Measurements from ENCODE around the gene PKP2. TPM values are rescaled to one million over a fixed set of nuclear protein-coding genes. Genes with fewer than 3 reads are reported as not detected.

Gene PKP2
- total and polyA plus RNA-seq, 4 donors: 8.6 to 35.7 (median 12.8) TPM

- no peak overlapping the region for H3K27ac ChIP-seq (ENCODE audit: low read depth in 1 of 2, low read length in 2 of 2)
- H3K4me3 ChIP-seq (ENCODE audit: low read depth in 1 of 3, low read length in 3 of 3): no peak overlapping the region
- H3K9ac ChIP-seq (ENCODE audit: low read depth in 1 of 2, low read length in 2 of 2): no peak overlapping the region
- H3K4me1 ChIP-seq (ENCODE audit: control insufficient read depth in 4 of 4, insufficient read depth in 4 of 4, low read length in 3 of 4): no peaks in the 10 kb centered on the region
- WGBS: 33% methylated on average over 1 of the region's 1 CpG
- no peaks in the 10 kb centered on the region for H3K27me3 ChIP-seq (ENCODE audit: control insufficient read depth in 4 of 4, insufficient read depth in 4 of 4, low read length in 3 of 4)
- DNase-seq (ENCODE audit: low spot score): no peak
- TF ChIP-seq YY1 (IDR thresholded peaks at IDR 0.05) (no peak), FOXA1 (IDR thresholded peaks at IDR 0.05) (no peak), RXRA (IDR thresholded peaks at IDR 0.05) (no peak), SP1 (IDR thresholded peaks at IDR 0.05) (no peak), FOXA2 (IDR thresholded peaks at IDR 0.05) (no peak), RAD21 (IDR thresholded peaks at IDR 0.05) (no peak), HNF4G (IDR thresholded peaks at IDR 0.05) (no peak)
- H3K9me3 ChIP-seq (ENCODE audit: control insufficient read depth in 4 of 4, low read length in 3 of 4): no peaks in the 10 kb centered on the region
- no peaks in the 10 kb centered on the region for H3K36me3 ChIP-seq (ENCODE audit: control insufficient read depth in 4 of 4, insufficient read depth in 3 of 4, low read depth in 1 of 4, low read length in 3 of 4)
Measured at GRCh38 chr12:32761716-32762115, 134.9 kb downstream of the PKP2 start.

- Histone ChIP-seq H3K27me3 (ENCODE audit: control insufficient read depth in 4 of 4, insufficient read depth in 4 of 4, low read length in 3 of 4) (no peaks in the 10 kb centered on the region), H3K9me3 (ENCODE audit: control insufficient read depth in 4 of 4, low read length in 3 of 4) (no peaks in the 10 kb centered on the region), H3K4me1 (ENCODE audit: control insufficient read depth in 4 of 4, insufficient read depth in 4 of 4, low read length in 3 of 4) (peaks cover 0 to 18% (median 14%) of the 10 kb centered on the region in 4 donors), H3K36me3 (ENCODE audit: control insufficient read depth in 4 of 4, insufficient read depth in 3 of 4, low read depth in 1 of 4, low read length in 3 of 4) (peaks cover 0 to 8% (median 2%) of the 10 kb centered on the region in 4 donors), H3K9ac (ENCODE audit: low read depth in 1 of 2, low read length in 2 of 2) (no peak overlapping the region), H3K27ac (ENCODE audit: low read depth in 1 of 2, low read length in 2 of 2) (no peak overlapping the region), H3K4me3 (ENCODE audit: low read depth in 1 of 3, low read length in 3 of 3) (no peak overlapping the region)
- no peak for DNase-seq (ENCODE audit: low spot score)
- WGBS: 90% methylated on average over 3 of the region's 3 CpGs
- no peak for TF ChIP-seq FOXA2 (IDR thresholded peaks at IDR 0.05)
- TF ChIP-seq GABPA (IDR thresholded peaks at IDR 0.05 in 1 of 2, conservative IDR thresholded peaks at IDR 0.05 in 1 of 2): no peak
- TF ChIP-seq NR2F2 (IDR thresholded peaks at IDR 0.05): no peak
- no peak for TF ChIP-seq HNF4G (IDR thresholded peaks at IDR 0.05)
- no peak for TF ChIP-seq JUND (IDR thresholded peaks at IDR 0.05)
- no peak for TF ChIP-seq RAD21 (IDR thresholded peaks at IDR 0.05)
- TF ChIP-seq, protein P1, sequence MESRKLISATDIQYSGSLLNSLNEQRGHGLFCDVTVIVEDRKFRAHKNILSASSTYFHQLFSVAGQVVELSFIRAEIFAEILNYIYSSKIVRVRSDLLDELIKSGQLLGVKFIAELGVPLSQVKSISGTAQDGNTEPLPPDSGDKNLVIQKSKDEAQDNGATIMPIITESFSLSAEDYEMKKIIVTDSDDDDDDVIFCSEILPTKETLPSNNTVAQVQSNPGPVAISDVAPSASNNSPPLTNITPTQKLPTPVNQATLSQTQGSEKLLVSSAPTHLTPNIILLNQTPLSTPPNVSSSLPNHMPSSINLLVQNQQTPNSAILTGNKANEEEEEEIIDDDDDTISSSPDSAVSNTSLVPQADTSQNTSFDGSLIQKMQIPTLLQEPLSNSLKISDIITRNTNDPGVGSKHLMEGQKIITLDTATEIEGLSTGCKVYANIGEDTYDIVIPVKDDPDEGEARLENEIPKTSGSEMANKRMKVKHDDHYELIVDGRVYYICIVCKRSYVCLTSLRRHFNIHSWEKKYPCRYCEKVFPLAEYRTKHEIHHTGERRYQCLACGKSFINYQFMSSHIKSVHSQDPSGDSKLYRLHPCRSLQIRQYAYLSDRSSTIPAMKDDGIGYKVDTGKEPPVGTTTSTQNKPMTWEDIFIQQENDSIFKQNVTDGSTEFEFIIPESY (IDR thresholded peaks at IDR 0.05): no peak
- TF ChIP-seq, protein P2, sequence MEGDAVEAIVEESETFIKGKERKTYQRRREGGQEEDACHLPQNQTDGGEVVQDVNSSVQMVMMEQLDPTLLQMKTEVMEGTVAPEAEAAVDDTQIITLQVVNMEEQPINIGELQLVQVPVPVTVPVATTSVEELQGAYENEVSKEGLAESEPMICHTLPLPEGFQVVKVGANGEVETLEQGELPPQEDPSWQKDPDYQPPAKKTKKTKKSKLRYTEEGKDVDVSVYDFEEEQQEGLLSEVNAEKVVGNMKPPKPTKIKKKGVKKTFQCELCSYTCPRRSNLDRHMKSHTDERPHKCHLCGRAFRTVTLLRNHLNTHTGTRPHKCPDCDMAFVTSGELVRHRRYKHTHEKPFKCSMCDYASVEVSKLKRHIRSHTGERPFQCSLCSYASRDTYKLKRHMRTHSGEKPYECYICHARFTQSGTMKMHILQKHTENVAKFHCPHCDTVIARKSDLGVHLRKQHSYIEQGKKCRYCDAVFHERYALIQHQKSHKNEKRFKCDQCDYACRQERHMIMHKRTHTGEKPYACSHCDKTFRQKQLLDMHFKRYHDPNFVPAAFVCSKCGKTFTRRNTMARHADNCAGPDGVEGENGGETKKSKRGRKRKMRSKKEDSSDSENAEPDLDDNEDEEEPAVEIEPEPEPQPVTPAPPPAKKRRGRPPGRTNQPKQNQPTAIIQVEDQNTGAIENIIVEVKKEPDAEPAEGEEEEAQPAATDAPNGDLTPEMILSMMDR (IDR thresholded peaks at IDR 0.05; ENCODE audit: low read depth, low read length, missing input control): no peak
- TF ChIP-seq HNF4A (conservative IDR thresholded peaks at IDR 0.05): no peak
- no peak for TF ChIP-seq SP1 (IDR thresholded peaks at IDR 0.05)
- TF ChIP-seq YY1 (IDR thresholded peaks at IDR 0.05): no peak
- no peak for TF ChIP-seq REST (IDR thresholded peaks at IDR 0.05)
- TF ChIP-seq FOXA1 (IDR thresholded peaks at IDR 0.05): no peak
- TF ChIP-seq RXRA (IDR thresholded peaks at IDR 0.05): no peak
- no peak for TF ChIP-seq ATF3 (IDR thresholded peaks at IDR 0.05)
Measured at GRCh38 chr12:32757157-32757556, 139.4 kb downstream of the PKP2 start.

Measured in liver (tissue), 9 donors.